ENCODE measurements around the gene SCN5A. TPM values are rescaled to one million over a fixed set of nuclear protein-coding genes. Genes with fewer than 3 reads are reported as not detected.

Gene SCN5A
- polyA plus RNA-seq, 1 donor from 2014 or later, result not detected

DNA sequence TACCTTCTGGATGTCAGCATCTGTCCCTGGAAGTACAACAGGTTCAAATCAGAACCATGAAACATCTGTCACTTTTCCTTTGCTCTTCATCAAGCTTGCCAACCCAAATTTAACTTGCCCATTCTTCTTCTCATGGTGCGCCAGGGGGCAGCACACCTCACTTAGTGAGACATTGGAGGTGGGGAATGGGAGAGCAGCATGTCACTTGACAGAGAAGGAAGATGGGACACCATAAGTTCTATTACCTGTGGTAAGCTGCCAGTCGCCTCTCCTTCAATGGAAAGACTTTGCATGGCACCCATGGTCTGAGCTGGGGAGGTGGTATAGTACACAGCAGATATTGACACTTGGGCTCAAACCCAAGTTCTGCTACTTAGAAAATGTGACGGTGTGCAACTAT, 2.9 kb downstream of the SCN5A start:
- H4K20me1 ChIP-seq (ENCODE audit: insufficient read depth), result no peaks in the 10 kb centered on the region
- no peak overlapping the region for H3K4me3 ChIP-seq (ENCODE audit: low read length)
- H3K27ac ChIP-seq (ENCODE audit: low read length), result no peak overlapping the region
- H3K9me3 ChIP-seq (ENCODE audit: low read length), result no peaks in the 10 kb centered on the region
- no peak for TF ChIP-seq POLR2AphosphoS5 (IDR thresholded peaks at IDR 0.05)
- no peak for TF ChIP-seq TAF1 (IDR thresholded peaks at IDR 0.05; ENCODE audit: low read depth)
- TF ChIP-seq, protein P1, sequence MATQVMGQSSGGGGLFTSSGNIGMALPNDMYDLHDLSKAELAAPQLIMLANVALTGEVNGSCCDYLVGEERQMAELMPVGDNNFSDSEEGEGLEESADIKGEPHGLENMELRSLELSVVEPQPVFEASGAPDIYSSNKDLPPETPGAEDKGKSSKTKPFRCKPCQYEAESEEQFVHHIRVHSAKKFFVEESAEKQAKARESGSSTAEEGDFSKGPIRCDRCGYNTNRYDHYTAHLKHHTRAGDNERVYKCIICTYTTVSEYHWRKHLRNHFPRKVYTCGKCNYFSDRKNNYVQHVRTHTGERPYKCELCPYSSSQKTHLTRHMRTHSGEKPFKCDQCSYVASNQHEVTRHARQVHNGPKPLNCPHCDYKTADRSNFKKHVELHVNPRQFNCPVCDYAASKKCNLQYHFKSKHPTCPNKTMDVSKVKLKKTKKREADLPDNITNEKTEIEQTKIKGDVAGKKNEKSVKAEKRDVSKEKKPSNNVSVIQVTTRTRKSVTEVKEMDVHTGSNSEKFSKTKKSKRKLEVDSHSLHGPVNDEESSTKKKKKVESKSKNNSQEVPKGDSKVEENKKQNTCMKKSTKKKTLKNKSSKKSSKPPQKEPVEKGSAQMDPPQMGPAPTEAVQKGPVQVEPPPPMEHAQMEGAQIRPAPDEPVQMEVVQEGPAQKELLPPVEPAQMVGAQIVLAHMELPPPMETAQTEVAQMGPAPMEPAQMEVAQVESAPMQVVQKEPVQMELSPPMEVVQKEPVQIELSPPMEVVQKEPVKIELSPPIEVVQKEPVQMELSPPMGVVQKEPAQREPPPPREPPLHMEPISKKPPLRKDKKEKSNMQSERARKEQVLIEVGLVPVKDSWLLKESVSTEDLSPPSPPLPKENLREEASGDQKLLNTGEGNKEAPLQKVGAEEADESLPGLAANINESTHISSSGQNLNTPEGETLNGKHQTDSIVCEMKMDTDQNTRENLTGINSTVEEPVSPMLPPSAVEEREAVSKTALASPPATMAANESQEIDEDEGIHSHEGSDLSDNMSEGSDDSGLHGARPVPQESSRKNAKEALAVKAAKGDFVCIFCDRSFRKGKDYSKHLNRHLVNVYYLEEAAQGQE (IDR thresholded peaks at IDR 0.05; ENCODE audit: borderline replicate concordance), result no peak
- TF ChIP-seq, protein P2, sequence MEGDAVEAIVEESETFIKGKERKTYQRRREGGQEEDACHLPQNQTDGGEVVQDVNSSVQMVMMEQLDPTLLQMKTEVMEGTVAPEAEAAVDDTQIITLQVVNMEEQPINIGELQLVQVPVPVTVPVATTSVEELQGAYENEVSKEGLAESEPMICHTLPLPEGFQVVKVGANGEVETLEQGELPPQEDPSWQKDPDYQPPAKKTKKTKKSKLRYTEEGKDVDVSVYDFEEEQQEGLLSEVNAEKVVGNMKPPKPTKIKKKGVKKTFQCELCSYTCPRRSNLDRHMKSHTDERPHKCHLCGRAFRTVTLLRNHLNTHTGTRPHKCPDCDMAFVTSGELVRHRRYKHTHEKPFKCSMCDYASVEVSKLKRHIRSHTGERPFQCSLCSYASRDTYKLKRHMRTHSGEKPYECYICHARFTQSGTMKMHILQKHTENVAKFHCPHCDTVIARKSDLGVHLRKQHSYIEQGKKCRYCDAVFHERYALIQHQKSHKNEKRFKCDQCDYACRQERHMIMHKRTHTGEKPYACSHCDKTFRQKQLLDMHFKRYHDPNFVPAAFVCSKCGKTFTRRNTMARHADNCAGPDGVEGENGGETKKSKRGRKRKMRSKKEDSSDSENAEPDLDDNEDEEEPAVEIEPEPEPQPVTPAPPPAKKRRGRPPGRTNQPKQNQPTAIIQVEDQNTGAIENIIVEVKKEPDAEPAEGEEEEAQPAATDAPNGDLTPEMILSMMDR (IDR thresholded peaks at IDR 0.05; ENCODE audit: poor library complexity, severe bottlenecking), result no peak
- TF ChIP-seq EP300 (conservative IDR thresholded peaks at IDR 0.05; ENCODE audit: poor library complexity, severe bottlenecking), result no peak
- TF ChIP-seq RAD21 (conservative IDR thresholded peaks at IDR 0.05), result no peak
- TF ChIP-seq EZH2 (IDR thresholded peaks at IDR 0.05; ENCODE audit: borderline replicate concordance, insufficient read depth, low read length, poor library complexity, severe bottlenecking), result no peak
- TF ChIP-seq MXI1 (conservative IDR thresholded peaks at IDR 0.05; ENCODE audit: poor library complexity, severe bottlenecking), result no peak
- TF ChIP-seq SMC3 (conservative IDR thresholded peaks at IDR 0.05; ENCODE audit: poor library complexity), result no peak
- no peaks in the 10 kb centered on the region for H3K36me3 ChIP-seq (ENCODE audit: insufficient read depth, low read length)
- no peak overlapping the region for H2AFZ ChIP-seq (ENCODE audit: low read depth, low read length)
- H3K9ac ChIP-seq (ENCODE audit: low read length), result no peak overlapping the region
- no peaks in the 10 kb centered on the region for H3K79me2 ChIP-seq (replicated peaks; ENCODE audit: insufficient read depth, low read length)
- no peaks in the 10 kb centered on the region for H3K9me2 ChIP-seq (ENCODE audit: insufficient read depth, low read length)
- H3K27me3 ChIP-seq (ENCODE audit: insufficient read depth, low read depth, low read length), result peaks cover 28% of the 10 kb centered on the region
- H3K4me2 ChIP-seq (ENCODE audit: low read length), result no peak overlapping the region
- H3F3A ChIP-seq (ENCODE audit: insufficient read depth, low read length, poor library complexity, severe bottlenecking), result no peaks in the 10 kb centered on the region

DNA sequence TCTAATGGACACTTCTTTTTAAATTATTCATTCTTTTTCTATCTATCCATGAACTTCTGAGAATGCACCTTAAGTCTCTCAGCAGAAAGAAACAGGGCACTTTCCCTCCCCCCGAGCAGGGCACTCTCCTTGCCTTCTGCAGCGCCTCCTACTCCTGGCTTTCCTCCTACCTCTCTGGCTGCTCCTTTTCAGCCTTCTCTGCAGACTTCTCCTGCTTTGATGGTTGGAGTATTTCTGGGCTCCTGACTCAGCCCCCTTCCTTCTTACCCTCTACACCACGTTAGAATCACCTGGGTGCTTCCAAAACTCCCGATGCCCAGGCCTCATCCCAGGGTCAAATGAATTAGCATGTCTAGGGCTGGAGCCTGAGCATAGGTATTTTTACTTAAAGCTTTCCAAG, 3.4 kb downstream of the SCN5A start:
- peaks cover 25% of the 10 kb centered on the region for H3K27me3 ChIP-seq (ENCODE audit: insufficient read depth, low read depth, low read length)

DNA sequence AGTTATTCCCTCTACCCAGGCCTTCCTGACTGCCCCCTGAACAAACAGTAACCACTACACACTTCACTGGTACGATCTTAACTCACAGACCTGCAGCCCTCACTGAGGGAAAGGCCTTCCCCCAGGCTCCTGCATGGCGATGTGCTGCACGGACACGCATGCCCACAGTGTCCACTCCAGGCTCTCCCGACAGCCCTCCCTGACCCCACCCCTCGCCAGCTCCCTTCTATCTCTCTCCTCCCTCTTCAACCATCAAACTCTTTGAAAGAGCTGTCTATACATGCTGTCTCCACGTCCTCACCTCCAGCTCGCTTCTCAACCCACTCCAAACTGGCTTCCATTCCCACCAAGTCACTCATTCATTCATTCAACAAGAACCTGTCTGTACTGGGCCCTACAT, 3.9 kb downstream of the SCN5A start:
- Histone ChIP-seq H3K79me2 (replicated peaks; ENCODE audit: insufficient read depth, low read length) (no peaks in the 10 kb centered on the region), H3K9me2 (ENCODE audit: insufficient read depth, low read length) (no peaks in the 10 kb centered on the region), H3K27me3 (ENCODE audit: insufficient read depth, low read depth, low read length) (peaks cover 20% of the 10 kb centered on the region)

More for the DNA sequence above, 3.4 kb downstream of the SCN5A start:
- Histone ChIP-seq H3K9me2 (ENCODE audit: insufficient read depth, low read length) (no peaks in the 10 kb centered on the region), H4K20me1 (ENCODE audit: insufficient read depth) (no peaks in the 10 kb centered on the region), H3K4me3 (ENCODE audit: low read length) (no peak overlapping the region), H2AFZ (ENCODE audit: low read depth, low read length) (no peak overlapping the region), H3K27ac (ENCODE audit: low read length) (no peak overlapping the region), H3K79me2 (replicated peaks; ENCODE audit: insufficient read depth, low read length) (no peaks in the 10 kb centered on the region), H3K36me3 (ENCODE audit: insufficient read depth, low read length) (no peaks in the 10 kb centered on the region), H3K9ac (ENCODE audit: low read length) (no peak overlapping the region), H3K4me2 (ENCODE audit: low read length) (no peak overlapping the region), H3K9me3 (ENCODE audit: low read length) (no peaks in the 10 kb centered on the region), H3F3A (ENCODE audit: insufficient read depth, low read length, poor library complexity, severe bottlenecking) (no peaks in the 10 kb centered on the region)
- no peak for TF ChIP-seq EZH2 (IDR thresholded peaks at IDR 0.05; ENCODE audit: borderline replicate concordance, insufficient read depth, low read length, poor library complexity, severe bottlenecking)

More for the DNA sequence above, 3.9 kb downstream of the SCN5A start:
- no peaks in the 10 kb centered on the region for H3K36me3 ChIP-seq (ENCODE audit: insufficient read depth, low read length)
- no peak for TF ChIP-seq TAF1 (IDR thresholded peaks at IDR 0.05; ENCODE audit: low read depth)
- no peak for TF ChIP-seq EZH2 (IDR thresholded peaks at IDR 0.05; ENCODE audit: borderline replicate concordance, insufficient read depth, low read length, poor library complexity, severe bottlenecking)
- TF ChIP-seq, protein P2 (IDR thresholded peaks at IDR 0.05; ENCODE audit: poor library complexity, severe bottlenecking), result no peak
- no peak for TF ChIP-seq RAD21 (conservative IDR thresholded peaks at IDR 0.05)
- TF ChIP-seq, protein P1 (IDR thresholded peaks at IDR 0.05; ENCODE audit: borderline replicate concordance), result no peak
- no peak for TF ChIP-seq POLR2AphosphoS5 (IDR thresholded peaks at IDR 0.05)
- TF ChIP-seq SMC3 (conservative IDR thresholded peaks at IDR 0.05; ENCODE audit: poor library complexity), result no peak
- no peak for TF ChIP-seq MXI1 (conservative IDR thresholded peaks at IDR 0.05; ENCODE audit: poor library complexity, severe bottlenecking)
- no peak for TF ChIP-seq EP300 (conservative IDR thresholded peaks at IDR 0.05; ENCODE audit: poor library complexity, severe bottlenecking)
- no peaks in the 10 kb centered on the region for H3F3A ChIP-seq (ENCODE audit: insufficient read depth, low read length, poor library complexity, severe bottlenecking)
- no peak overlapping the region for H3K4me3 ChIP-seq (ENCODE audit: low read length)
- no peaks in the 10 kb centered on the region for H3K9me3 ChIP-seq (ENCODE audit: low read length)
- H3K27ac ChIP-seq (ENCODE audit: low read length), result no peak overlapping the region
- H2AFZ ChIP-seq (ENCODE audit: low read depth, low read length), result no peak overlapping the region
- H4K20me1 ChIP-seq (ENCODE audit: insufficient read depth), result no peaks in the 10 kb centered on the region
- no peak overlapping the region for H3K4me2 ChIP-seq (ENCODE audit: low read length)
- H3K9ac ChIP-seq (ENCODE audit: low read length), result no peak overlapping the region

All from neural cell (in vitro differentiated cells).